B cell (primary cell): ENCODE data around the gene INTU.
"Not testable (repeated sequence)": the region's sequence is repeated elsewhere in the genome, so short reads cannot be mapped to it uniquely, and the experiment has no call there.

ENCODE experiments used
- EZH2 ChIP-seq: IDR thresholded peaks from 2 replicates; pipeline ENCODE4 v1.6.1; 2012; ENCODE audit warnings: borderline replicate concordance, low read depth, mild to moderate bottlenecking, moderate library complexity, low read length; ENCODE audit not compliant: insufficient read depth, poor library complexity, severe bottlenecking
- TF ChIP-seq, protein P1 (sequence below): fragments of 200-600 bp; IDR thresholded peaks from one replicate; pipeline ENCODE4 v1.8.0; 2022; ENCODE audit warnings: antibody characterized with exemption, mild to moderate bottlenecking

DNA sequence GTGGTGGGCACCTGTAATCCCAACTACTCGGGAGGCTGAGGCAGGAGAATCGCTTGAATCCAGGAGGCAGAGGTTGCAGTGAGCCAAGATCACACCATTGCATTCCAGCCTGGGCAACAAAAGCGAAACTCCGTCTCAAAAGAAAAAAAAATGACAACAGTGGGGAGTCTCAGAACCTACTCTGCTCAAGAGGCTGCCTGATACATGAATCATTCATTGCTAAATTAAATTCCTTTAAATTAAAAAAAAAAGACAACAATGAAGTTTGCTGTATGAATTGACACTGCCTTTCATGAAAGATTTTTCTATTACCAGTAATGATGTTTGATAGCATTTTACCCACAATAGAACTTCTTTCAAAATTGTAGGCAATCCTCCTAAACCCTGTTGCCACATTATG is 46.3 kb upstream of the INTU start:
- TF ChIP-seq, protein P1, sequence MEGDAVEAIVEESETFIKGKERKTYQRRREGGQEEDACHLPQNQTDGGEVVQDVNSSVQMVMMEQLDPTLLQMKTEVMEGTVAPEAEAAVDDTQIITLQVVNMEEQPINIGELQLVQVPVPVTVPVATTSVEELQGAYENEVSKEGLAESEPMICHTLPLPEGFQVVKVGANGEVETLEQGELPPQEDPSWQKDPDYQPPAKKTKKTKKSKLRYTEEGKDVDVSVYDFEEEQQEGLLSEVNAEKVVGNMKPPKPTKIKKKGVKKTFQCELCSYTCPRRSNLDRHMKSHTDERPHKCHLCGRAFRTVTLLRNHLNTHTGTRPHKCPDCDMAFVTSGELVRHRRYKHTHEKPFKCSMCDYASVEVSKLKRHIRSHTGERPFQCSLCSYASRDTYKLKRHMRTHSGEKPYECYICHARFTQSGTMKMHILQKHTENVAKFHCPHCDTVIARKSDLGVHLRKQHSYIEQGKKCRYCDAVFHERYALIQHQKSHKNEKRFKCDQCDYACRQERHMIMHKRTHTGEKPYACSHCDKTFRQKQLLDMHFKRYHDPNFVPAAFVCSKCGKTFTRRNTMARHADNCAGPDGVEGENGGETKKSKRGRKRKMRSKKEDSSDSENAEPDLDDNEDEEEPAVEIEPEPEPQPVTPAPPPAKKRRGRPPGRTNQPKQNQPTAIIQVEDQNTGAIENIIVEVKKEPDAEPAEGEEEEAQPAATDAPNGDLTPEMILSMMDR = not testable (repeated sequence)
- TF ChIP-seq EZH2 = not testable (repeated sequence)
